ENCODE measurements around the gene CELF5. TPM values are rescaled to one million over a fixed set of nuclear protein-coding genes. Genes with fewer than 3 reads are reported as not detected.

CELF5 gene
- total RNA-seq, 4 donors from 2014 or later: not detected

DNA sequence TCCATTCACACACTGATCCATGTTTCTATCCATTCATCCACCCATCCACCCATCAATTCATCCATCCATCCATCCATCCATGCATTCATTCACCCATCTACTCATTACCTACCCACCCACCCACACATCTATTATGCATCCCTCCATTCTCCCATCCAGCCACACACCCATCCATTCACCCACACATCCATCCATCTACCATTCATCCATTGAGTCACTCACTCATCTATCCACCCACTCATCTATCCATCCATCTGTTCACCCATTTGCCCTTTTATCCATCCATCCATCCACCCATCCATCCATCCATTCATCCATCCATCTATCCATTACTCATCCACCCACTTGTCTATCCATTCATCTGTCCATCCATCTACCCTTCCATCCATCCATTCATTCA lies 30.1 kb downstream of the CELF5 start:
- Histone ChIP-seq H3K9me3 (peaks cover 0 to 19% (median 2%) of the 10 kb centered on the region in 4 donors), H3K4me3 (no peak overlapping the region), H3K27ac (no peak overlapping the region), H3K4me1 (no peaks in the 10 kb centered on the region), H3K36me3 (no peaks in the 10 kb centered on the region), H3K27me3 (peaks cover 0 to 17% of the 10 kb centered on the region in 2 donors)
- no peak for DNase-seq (ENCODE audit: low spot score in 2 of 2)
- TF ChIP-seq EP300 (IDR thresholded peaks at IDR 0.05): no peak
- TF ChIP-seq POLR2A (IDR thresholded peaks at IDR 0.05): no peak

DNA sequence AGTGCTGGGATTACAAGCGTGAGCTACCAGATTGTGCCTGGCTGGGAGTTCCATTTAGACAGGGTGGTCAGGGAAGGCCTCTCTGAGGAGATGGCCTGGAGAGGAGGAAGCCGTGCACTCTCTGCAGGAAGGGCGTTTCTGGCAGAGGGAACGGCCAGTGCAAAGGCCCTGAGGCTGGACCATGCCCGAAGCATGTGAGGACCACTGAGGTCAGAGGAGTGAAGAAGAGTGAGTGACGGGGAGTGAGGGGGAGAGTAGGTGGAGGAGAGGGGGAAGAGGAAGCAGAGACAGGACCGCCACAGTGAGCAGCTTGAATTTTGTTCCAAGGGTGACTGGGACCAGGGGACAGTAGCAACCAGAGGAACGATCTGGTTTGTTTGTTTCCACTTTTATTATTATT lies 32.6 kb downstream of the CELF5 start:
- TF ChIP-seq POLR2A (IDR thresholded peaks at IDR 0.05): no peak
- no peak for TF ChIP-seq EP300 (IDR thresholded peaks at IDR 0.05)
- DNase-seq (ENCODE audit: low spot score in 2 of 2): no peak
- Histone ChIP-seq H3K9me3 (peaks cover 0 to 19% (median 2%) of the 10 kb centered on the region in 4 donors), H3K36me3 (no peaks in the 10 kb centered on the region), H3K27ac (no peak overlapping the region), H3K27me3 (peaks cover 0 to 6% of the 10 kb centered on the region in 2 donors), H3K4me3 (no peak overlapping the region), H3K4me1 (no peaks in the 10 kb centered on the region)
- 88% methylated on average over 8 of the region's 8 CpGs for WGBS, 2 donors

DNA sequence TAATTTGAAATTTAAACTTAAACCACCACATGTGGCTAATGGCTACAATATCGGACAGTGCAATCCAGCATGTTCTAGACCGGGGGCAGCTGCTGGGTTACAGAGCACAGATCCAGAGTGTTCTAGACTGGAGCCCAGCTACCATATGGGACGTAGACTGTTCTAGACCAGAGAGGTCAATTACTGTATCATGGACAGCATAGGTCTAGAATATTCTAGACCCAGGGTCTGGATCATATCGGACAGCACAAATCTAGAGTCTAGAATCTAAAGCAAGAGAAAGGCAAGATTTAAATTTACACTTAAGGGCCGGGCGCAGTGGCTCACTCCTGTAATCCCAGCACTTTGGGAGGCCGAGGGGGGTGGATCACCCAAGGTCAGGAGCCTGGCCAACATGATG lies 37.9 kb downstream of the CELF5 start:
- Histone ChIP-seq H3K27ac (no peak overlapping the region), H3K27me3 (peaks cover 0 to 14% of the 10 kb centered on the region in 2 donors), H3K4me1 (no peaks in the 10 kb centered on the region), H3K9me3 (no peaks in the 10 kb centered on the region), H3K36me3 (no peaks in the 10 kb centered on the region), H3K4me3 (no peak overlapping the region)
- no peak for DNase-seq (ENCODE audit: low spot score in 2 of 2)
- WGBS, 2 donors: 86 to 89% methylated on average over 7 of the region's 7 CpGs
- TF ChIP-seq, protein P1, sequence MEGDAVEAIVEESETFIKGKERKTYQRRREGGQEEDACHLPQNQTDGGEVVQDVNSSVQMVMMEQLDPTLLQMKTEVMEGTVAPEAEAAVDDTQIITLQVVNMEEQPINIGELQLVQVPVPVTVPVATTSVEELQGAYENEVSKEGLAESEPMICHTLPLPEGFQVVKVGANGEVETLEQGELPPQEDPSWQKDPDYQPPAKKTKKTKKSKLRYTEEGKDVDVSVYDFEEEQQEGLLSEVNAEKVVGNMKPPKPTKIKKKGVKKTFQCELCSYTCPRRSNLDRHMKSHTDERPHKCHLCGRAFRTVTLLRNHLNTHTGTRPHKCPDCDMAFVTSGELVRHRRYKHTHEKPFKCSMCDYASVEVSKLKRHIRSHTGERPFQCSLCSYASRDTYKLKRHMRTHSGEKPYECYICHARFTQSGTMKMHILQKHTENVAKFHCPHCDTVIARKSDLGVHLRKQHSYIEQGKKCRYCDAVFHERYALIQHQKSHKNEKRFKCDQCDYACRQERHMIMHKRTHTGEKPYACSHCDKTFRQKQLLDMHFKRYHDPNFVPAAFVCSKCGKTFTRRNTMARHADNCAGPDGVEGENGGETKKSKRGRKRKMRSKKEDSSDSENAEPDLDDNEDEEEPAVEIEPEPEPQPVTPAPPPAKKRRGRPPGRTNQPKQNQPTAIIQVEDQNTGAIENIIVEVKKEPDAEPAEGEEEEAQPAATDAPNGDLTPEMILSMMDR (IDR thresholded peaks at IDR 0.05): no peak
- TF ChIP-seq POLR2A (IDR thresholded peaks at IDR 0.05) (no peak), EP300 (IDR thresholded peaks at IDR 0.05) (no peak)

DNA sequence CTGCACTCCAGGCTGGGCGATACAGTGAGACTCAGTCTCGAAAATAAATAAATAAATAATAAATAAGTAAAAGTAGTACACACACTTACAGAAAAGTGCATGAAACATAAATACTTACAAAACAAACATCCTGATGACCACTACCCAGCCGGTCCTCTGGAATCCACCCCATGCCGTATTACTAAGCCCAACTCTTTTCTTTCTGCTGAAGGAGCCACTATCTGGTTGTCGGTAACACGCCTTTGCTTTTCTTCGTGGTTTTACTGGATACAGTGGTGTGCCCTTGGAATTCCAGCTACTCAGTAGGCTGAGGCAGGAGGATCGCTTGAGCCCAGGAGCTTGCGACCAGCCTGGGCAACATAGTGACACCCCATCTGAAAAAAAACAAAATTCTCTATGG lies 39.4 kb downstream of the CELF5 start:
- no peaks in the 10 kb centered on the region for H3K4me1 ChIP-seq
- DNase-seq (ENCODE audit: low spot score in 2 of 2): no peak
- no peak overlapping the region for H3K27ac ChIP-seq
- no peaks in the 10 kb centered on the region for H3K36me3 ChIP-seq
- H3K4me3 ChIP-seq: no peak overlapping the region
- TF ChIP-seq, protein P1 (IDR thresholded peaks at IDR 0.05): no peak
- TF ChIP-seq EP300 (IDR thresholded peaks at IDR 0.05) (no peak), POLR2A (IDR thresholded peaks at IDR 0.05) (no peak)
- peaks cover 0 to 29% of the 10 kb centered on the region in 2 donors for H3K27me3 ChIP-seq
- 86 to 89% methylated on average over 9 of the region's 9 CpGs for WGBS, 2 donors
- no peaks in the 10 kb centered on the region for H3K9me3 ChIP-seq

DNA sequence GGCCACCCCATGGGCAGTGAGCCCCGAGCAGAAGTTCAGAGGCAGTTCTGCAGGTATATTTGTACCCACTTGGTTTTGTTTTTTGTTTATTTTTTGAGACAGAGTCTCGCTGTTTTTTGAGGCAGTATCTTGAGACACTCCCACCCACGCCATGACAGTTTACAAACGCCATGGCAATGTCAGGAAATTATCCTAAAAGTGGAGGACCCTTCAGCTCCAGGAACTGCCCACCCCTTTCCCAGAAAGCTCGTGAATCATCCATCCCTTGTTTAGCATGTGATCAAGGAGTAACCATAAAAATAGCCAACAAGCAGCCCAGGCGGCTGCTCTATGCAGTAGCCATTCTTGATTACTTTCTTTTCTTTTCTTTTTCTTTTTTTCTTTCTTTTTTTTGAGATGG lies 41.0 kb downstream of the CELF5 start:
- Histone ChIP-seq H3K36me3 (no peaks in the 10 kb centered on the region), H3K4me1 (no peaks in the 10 kb centered on the region), H3K9me3 (no peaks in the 10 kb centered on the region), H3K27ac (no peak overlapping the region), H3K27me3 (peaks cover 0 to 37% of the 10 kb centered on the region in 2 donors), H3K4me3 (no peak overlapping the region)
- WGBS, 2 donors: 65 to 73% methylated on average over 6 of the region's 6 CpGs
- DNase-seq (ENCODE audit: low spot score in 2 of 2): no peak
- no peak for TF ChIP-seq EP300 (IDR thresholded peaks at IDR 0.05)
- TF ChIP-seq, protein P1 (IDR thresholded peaks at IDR 0.05): no peak
- no peak for TF ChIP-seq POLR2A (IDR thresholded peaks at IDR 0.05)

DNA sequence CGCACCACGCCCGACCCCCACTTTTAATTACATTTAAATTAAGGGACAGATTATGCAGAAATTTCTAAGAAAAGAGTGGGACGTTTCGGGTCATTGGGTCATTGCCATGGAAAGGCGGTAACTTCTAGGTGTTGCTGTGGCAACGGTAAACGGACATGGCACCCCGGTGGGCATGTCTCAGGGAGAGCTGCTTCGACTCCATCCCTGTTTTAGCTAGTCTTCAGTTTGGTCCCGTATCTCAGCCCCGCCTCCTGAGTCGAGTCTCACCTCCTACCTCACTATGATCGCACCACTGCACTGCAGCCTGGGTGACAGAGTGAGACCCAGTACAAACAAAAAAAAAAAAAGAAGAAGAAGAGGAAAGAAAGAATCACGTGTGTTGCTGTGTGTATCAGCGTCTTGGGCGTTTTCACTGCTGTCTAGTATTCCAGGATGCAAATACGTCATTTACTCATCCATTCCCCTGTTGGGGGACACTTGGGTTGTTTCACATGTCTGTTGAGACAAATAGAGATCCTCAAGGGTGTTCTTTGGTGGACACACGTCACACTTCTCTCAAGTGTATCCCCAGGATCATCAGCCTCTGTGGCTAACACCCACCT lies 41.7 kb downstream of the CELF5 start:
- Histone ChIP-seq H3K4me3 (no peak overlapping the region), H3K9me3 (no peaks in the 10 kb centered on the region), H3K27ac (no peak overlapping the region), H3K27me3 (peaks cover 0 to 44% of the 10 kb centered on the region in 2 donors), H3K4me1 (no peaks in the 10 kb centered on the region), H3K36me3 (no peaks in the 10 kb centered on the region)
- no peak for TF ChIP-seq POLR2A (IDR thresholded peaks at IDR 0.05)
- TF ChIP-seq EP300 (IDR thresholded peaks at IDR 0.05): no peak
- TF ChIP-seq, protein P1 (IDR thresholded peaks at IDR 0.05): no peak
- DNase-seq (ENCODE audit: low spot score in 2 of 2): no peak
- 76 to 81% methylated on average over 19 of the region's 19 CpGs for WGBS, 2 donors
